Activated CD4-positive, alpha-beta T cell treated with anti-CD3 and anti-CD28 coated beads, Interleukin-2, amount 50 U/mL, for 4 hours (primary cell): ENCODE data around the gene PKP4.

Experiments used
- DNase-seq, 2 experiments: peaks; one replicate each; pipeline ENCODE4 v3.0.0-alpha.2; 2020

PKP4 gene

DNA sequence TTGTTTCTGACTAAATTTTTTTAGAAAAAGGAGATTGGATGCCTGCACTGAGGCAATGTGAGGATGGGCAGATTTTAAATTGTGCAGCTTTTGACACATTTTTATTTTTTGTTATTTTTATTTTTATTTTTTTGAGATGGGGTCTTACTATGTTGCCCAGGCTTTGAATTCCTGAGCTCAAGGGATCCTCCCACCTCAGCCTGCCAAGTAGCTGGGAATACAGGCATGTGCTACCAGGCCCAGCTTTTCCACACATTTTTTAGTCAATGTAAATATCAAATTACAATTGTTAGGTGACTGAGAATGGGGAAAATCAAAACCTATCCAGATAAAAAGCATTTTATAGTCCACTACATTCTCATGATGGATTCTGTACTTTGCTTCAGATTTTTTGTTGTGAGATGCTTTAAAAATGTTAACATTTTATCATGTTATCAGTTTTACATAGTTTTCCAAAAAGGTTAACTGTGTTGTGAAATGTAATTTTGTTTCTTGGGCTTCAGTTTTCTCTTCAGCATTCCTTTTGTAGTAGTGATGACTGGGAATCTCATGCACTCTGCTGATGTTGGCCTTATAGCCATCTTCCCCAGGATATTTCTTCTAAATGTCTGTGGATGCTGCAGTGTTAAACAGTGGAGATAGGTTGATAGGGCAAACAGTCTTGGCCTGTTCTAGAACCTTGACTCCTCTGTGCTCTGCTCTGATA lies 41.4 kb downstream of the PKP4 start:
- no peak for DNase-seq

DNA sequence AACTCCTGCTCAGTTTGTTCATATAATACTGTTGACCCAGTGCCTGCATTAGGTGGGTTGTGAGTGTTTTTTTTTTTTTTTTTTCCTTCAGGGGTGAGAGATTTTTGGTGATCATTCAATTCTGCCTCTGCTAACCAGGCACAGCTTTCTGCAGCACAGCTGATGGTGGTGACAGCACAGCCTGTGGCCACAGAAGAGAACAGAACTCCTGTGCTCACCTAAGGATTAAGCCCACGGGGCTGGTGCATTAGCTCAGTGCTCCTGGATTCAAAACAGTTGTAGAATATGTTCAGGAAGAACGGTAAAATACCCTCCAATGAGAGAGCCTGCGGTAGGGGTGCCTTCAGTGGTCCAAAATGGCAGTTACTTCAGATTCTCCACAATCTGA lies 42.0 kb downstream of the PKP4 start:
- DNase-seq: no peak

DNA sequence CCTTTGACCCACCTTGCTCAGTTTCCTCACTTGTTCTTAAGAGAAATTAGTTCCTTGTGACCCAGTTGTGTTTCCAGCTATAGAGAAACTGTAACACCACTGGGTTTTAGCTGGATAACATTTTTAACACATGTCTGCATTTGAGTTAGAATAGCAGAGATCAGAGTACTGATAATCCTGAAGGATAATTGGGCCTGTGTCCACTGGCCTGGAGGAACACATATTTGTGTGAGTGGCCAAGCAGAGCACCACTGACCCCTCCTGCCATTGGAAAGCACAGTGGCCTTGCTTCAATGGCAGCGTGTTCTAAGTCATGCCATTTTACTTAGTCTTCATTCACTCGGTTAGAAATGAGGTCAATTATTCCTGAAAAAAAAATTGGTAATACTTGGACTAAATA lies 42.6 kb downstream of the PKP4 start:
- no peak for DNase-seq

DNA sequence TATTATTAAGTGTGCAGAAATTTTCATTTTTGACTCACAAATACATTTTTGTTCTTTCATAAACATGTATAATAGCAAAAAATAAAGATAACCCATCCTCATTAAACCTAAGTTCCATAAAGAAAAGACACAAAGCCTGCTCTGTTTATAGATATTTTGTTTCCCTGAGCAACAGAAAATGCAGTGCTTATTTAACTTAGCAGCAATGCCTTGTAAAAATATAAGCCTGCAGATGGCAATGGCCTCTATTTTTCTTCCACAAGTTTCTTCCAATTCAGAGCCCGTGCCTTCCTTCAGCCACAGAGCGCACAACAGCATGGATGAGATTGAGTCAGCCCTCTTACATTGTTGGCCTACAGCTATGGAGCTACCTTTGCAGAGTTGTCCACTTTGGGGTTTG lies 43.6 kb downstream of the PKP4 start:
- DNase-seq: no peak

DNA sequence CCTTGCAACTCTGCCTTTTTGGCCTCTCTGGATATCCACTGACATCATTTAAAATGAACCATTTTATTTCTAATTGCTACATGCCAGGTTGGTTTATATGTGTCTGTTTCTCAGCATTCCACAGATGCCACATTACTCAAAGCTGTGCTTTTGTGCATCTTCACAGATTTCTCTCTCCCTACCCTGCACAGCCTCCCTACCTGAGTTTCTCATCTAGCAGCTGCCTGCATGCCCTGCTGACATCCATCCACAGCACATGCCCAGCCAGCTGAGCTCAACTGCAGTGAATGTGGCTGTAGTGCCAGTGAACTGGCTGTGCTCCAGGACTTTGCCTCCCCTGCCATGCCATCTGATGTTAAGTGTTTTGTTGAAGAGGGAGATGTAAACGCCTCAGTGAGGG lies 44.5 kb downstream of the PKP4 start:
- DNase-seq: no peak

DNA sequence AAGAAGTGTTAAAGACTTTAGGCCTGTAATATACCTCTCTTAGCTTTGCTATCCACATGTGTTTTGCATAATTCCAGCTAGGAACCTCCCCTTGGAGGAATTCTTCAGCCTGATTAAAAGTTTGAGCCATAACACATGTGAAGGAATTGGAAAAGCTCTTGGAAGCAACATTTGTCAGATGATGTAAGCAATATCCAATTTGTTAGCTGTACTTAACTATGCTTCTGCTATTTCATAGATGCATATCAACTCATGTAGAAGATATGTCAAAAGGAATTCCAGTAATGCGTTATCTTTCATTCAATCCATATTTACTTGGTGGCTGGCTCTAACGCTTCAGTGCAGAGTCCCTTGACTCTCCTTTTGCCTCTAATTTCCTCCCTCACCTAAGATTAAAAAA lies 46.2 kb downstream of the PKP4 start:
- DNase-seq: no peak

DNA sequence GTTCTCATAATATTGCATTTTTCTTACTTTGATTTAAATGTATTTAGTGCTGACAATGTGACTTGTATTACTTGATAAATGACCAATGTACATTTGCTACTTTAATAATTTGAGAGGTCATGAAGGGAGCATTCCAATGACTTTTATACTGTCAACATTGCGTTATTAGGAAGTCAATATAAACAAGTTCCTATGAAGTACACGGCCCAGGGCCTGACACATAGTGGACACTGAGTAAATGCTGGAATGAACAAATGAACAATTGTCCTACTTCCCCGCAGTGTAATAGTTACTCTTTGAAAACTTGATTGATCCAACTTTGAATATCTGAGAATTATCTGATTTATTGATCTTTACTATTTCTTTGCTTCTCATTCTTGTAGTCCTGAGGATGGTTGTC lies 47.3 kb downstream of the PKP4 start:
- no peak for DNase-seq

DNA sequence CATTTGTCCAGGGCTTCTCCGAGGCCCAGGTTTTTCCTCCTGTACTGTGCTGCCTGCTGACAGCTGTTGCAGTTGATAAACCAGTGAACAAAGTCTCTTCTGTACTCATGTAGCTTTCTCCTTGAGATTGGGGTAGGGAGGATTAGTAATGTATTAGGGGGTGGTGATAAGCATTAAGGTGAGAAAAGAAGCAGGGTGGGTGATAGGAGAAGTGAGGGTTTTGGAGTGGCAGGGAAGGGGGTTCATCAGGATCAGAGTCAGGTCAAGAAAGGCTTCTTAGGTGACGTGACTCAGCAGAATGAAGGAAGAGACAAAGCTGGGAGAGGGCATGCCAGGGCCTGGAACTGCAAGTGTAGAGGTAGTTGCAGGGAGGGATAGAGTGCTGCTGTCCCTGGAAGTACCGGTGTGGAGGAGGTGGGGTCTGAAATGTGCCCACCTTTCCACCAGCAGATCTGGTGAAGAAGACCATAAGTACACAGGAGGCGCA lies 48.7 kb downstream of the PKP4 start:
- no peak for DNase-seq

DNA sequence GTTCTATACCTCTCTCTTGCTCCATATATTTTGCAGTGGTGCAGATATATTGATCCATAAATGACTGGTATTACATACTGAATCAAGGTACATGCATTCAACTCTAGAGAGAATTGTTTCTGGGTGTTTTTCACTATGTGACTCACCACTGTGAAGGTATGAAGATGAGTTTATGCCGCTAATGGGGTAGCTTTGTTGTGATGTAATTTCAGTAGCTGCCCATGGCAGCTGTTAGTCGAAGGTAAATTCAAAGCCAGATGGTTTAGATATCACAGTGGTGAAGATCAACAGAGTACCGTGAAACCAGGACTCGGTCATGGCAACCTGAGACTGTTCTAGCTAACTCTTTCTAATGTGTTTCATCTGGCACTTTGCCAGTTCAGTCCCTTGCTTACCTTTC lies 50.4 kb downstream of the PKP4 start:
- DNase-seq: no peak

DNA sequence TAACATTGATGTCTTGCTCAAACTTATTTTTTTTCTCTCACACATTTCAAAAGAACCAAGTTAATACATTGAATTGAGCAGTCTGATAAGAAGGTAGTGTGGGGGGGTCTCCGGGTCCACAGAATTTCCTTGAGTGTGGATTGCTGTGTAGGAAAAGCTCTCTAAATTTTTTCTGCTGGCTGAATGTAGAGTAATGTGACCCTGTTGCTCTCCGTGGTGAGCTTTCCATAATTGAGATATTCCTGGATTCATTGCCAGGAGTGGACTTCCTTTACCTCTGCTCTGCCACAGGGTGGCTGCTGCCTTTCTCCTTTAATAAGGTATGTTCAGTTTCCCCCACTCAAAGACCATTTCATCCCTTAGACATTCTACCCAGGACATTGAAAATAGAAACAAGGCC lies 50.9 kb downstream of the PKP4 start:
- no peak for DNase-seq

DNA sequence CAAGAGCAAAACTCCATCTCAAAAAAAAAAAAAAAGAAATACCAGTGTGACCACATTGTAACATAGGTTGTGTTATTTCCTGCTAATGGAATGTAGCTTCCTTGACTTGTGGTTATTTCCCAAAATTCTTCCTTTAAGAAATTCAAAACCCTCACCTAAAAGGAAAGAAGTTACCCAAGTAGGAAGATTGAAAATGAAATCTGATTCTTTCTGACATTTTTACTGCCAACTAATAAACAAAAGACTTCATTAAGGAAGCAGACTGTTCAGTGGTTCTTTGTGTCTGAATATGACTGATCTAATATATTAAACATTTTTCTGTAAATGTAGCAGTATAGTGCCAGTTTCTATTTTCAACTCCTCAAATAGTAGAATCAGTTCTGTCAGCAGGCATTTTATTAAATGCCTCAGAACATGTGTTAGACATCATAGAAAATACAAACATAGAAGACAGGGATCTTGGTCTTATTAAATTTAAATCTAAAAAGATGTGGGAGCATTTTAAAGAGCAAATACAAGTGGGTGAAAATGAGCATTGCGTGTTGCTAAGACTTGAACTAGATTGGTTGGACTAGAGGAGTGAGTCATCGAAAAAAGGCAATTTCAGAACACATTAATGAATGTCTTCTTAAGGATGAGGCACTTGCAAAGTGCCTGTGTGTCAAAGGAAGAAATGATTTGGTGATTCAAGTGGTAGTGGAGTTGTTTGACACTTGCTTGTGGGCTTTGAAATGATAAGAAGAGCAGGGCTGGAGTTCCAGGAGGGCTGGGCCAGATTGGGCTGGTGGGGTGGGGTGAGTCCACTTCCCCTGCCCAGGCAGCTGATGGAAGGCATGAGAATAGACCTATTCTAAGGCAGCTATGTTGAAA lies 53.4 kb downstream of the PKP4 start:
- no peak for DNase-seq

DNA sequence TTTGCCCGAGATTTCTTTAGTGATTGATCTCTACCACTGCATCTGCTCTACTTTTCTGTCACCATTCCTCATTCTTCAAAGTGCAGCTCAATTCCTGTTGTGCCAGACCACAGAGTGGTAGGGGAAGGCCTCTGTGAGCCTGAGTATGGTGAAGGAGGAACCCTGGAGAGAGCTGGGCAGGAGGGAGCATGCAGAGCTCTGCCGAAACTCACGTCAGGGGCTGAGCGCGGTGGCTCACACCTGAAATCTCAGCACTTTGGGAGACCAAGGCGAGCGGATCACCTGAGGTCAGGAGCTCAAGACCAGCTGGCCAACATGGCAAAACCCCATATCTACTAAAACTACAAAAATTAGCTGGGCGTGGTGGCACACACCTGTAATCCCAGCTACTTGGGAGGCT lies 54.1 kb downstream of the PKP4 start:
- DNase-seq: no peak

DNA sequence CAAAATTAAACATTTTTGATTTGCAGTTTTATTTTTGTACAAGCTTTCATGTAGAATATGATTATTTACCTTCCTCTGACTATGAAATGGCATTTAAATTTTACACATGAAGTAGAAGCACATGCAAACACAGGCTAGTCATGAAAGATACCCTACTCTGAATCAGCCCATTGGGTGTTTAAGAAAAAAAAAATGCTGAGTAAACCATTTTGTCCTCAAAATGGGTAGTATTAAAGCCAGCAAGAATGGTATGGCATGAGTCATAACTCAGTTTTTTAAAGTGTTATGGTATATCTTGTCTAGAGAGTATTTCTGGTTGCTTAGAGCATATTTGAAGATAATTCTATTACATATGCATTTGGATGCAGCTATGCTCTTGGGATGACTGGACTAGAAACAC lies 55.0 kb downstream of the PKP4 start:
- no peak for DNase-seq

DNA sequence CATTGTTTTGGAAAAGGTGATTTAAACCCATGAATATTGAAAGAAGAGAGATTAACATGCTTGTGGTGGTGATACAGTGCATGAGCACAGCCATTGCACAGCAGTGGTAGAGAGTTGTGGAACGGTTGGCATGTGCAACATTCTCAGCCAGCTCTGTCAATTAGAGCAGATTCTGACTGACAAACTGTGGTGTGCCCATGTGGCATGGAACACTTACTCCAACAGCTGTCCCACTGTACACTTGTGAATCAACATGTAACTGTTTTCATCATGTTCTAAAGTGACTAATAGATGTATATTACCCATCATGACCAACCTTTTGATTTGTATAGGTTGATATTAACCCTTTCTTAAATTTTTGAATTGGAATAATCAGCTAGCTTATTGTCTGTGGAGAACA lies 55.6 kb downstream of the PKP4 start:
- DNase-seq: no peak

DNA sequence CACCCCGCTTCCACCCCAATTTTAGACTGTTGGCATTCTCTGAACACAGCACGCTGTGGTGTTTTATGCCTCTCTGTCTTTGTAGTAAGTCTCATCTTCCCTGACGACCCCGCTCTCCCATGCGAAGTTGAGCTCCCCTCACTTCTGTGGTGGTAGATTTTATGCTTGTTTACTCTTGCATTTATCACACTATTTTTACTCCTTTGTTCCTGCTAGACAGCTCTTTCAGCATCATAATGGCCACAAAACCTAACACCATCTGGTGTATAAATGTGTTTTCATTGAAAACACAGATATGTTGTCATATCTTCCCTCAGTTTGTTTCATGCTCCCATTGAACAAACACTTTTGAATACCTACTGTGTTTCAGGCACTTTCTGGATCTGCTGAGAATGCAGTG lies 57.1 kb downstream of the PKP4 start:
- DNase-seq: no peak

DNA sequence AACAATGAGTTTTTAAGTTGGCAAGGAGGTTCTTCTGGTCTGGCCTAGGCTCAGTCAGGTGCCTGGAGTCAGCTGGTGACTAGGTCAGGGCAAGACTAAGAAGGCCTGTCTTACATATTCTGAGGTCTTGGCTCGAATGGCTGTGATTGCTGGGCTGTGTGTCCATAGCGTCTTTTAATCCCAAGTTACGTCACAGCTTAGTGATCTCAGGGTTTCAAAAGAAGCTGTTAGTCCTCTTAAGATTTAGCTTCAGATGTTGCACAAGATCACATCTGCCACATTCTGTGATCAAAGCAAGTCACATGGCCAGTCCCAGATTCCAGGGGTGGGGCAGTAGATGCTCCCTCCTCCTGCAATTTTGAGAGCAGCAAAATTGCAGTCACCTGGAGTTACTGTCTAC lies 61.3 kb downstream of the PKP4 start:
- DNase-seq: no peak

DNA sequence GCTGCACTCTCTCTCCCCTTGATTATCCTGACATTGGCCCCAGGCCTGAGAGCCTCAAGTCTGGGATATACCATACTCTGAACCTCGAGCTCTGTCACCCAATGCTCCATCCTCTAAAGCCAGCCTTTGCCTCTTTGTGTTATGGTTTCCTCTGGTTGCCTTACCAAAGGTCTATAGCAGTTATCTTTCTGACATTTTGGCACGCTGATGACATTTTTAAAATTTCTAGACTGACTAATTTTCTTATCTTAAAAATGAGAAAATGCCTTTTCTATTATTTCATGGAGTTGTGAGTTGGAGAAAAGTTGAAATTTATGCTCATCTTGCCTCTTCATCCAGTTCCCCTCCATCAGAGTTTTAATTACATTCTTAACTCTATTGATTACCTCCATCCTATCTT lies 62.7 kb downstream of the PKP4 start:
- DNase-seq: no peak

DNA sequence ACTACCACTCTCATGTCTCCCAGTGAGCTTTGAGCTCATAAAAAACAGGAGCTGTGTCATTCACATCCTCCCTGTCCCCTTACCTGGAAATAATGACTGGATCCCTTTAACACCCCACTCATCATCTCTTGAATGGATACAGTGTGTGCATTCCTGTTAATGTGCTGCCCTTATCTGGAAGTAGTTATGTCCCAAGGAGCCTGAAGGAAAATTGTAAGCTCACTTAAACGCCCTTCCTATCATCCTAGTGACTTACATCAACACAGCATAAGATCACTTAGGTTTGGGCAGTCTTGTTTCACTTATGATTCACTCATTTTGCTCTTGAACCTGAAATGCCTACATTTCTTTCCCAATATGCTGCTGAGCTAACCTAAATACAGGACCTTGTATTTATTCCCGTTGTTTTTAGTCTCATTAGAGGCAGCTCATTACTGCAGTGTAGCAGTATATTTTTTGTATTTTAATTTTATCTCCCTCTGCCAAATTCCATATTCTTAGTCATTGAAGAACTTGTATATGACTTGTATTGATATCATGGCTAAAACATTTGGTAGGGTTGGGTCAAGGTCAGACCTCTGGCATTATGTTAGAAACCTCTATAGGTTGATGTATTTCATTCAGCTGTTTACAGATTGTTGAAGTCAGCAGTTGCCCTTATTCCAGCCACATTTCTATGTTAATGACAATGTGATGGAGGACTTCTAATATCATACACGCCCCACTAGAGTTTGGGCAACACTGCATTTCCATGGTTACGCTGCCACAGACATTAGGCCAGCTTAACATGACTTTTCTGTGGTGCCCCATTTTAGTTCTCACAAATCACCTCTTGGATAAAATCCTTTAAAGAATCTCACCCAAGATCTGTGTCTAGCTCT lies 72.9 kb downstream of the PKP4 start:
- no peak for DNase-seq

DNA sequence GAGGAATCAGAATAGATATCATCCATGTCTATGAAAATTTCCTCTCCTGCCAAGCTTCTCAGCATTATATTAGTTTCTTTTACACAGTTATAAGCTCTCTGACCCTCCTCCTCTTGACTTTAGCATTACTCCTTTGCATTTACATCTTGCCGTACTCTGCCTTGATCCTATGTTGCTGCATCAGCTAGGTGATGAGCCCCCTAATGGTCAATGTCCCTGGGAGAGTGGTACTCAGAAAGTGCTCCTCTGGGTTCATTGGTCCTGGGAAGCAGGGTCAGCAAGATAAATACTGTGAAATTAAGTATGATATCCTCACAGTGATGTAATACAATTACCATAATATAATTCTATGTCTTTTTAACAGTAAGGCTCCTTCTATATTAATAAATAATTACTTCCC lies 74.1 kb downstream of the PKP4 start:
- DNase-seq: no peak

DNA sequence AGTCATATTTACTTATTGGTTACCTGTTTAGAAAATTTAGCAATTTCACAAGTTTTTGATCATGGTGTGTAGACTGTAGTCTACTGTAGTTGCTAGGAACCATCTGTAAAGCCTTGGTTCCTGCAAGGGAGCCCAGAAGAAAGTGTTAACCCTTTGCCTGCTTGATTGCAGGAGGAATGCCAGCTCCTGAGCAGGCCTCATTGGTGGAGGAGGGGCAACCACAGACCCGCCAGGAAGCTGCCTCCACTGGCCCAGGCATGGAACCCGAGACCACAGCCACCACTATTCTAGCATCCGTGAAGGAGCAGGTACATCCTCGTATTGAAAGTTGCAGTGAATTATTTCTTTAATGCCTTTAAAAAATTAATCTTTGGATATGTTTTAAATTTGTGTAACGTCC lies 76.3 kb downstream of the PKP4 start:
- DNase-seq: no peak

DNA sequence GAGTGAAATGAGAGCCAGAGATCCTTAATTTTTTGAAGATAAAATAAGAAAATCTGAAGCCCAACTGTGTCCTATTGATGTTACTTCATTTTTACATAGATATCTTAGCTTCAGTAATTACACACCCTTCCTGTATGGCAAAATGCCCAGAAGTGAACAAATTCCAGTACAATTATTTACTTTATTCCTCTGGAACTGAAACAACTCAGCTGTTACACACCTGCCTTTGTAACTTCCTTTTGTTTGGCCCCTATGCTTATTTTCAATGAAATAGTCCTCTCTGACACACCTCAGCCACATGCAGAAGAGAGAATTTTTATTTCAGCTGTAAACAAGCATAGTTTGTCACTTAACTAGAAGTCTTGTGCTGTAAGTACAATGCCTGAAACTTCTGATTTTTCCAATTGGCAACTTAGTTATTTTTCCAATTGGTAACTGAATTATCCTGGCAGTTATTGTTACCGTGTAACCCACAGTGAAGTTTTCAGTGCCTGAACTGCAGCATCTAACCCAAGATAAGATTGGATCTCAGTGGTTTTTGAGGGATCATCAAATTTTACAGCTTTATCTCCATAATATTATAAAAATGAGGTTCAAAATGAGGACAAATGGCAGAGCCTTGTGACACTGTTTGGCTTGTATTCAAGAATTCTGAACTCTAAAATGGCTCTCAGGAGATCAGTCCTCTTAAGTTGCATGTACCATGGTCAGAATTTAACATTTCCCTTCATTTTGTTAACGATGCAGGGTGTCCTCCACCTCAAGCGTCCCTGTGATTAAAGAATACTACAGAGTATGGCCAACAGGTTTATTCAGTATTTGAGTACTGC lies 82.6 kb downstream of the PKP4 start:
- no peak for DNase-seq

DNA sequence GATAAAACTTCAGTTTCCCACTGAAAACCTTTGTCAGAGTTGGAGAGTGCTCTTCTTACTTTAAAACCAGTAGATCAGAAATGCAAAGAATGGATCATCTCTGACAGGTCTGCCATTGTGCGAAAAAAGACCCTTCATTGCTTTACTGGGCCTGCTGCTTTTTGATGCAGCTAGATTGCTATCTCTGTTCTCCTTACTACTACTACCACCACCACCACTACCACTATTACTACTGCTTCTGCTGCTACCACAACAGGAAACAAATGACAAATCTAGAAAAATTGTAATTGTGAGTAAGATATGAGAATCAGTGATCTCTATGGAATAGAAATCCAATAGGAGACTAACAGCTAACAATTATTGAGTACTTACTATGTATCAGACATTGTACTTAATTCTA lies 85.8 kb downstream of the PKP4 start:
- no peak for DNase-seq

DNA sequence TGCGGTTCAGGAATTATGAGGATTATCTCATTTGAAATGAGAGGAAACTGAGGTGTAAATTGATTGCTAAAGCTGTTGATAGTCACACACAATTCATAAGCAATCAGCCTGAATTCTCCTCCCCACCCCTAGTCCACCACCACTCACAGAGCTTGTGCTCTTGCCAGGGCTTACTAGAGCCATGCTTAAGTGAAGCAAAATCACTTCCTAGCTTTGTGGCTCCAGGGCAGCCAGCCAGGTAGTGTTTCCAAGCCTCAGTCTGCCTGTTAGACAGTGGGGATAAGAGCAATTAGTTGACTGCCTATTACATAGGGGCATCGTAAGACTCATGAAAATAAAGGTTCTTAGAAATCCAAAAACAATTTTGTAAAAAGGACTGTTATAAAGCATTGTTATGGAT lies 87.2 kb downstream of the PKP4 start:
- DNase-seq: no peak
